Spleen (tissue), 11 donors: Measurements from ENCODE around the gene TRPM1. TPM values are rescaled to one million over a fixed set of nuclear protein-coding genes. Genes with fewer than 3 reads are reported as not detected.
A peak's percentile ranks its signal among the peaks of the same experiment; 100 is the strongest.

Experiments
- DNase-seq: peaks from one replicate; pipeline ENCODE4 v3.0.0-alpha.2; 2020
- H3K27ac ChIP-seq, 8 donors: fragments of 200-600 bp; sonication (generic) in 7 of 8; 1 replicate in 4 of 8; 2 replicates in 4 of 8; pipeline versions ENCODE4 v1.5.0 to v1.8.0; 2016 to 2021; ENCODE audit warnings: inconsistent platforms in 4 of 8, mild to moderate bottlenecking in 4 of 8, moderate library complexity in 1 of 8
- H3K27me3 ChIP-seq, 7 donors: fragments of 200-600 bp; sonication (generic) in 6 of 7; replicated peaks in 1 of 7; 1 replicate in 4 of 7; 2 replicates in 3 of 7; pipeline versions ENCODE4 v1.5.0 to v1.8.0; 2016 to 2021; ENCODE audit warnings: inconsistent platforms in 3 of 7, mild to moderate bottlenecking in 1 of 7
- H3K36me3 ChIP-seq, 6 donors: fragments of 200-600 bp; sonication (generic) in 5 of 6; 1 replicate in 4 of 6; 2 replicates in 2 of 6; pipeline versions ENCODE4 v1.5.0 to v1.8.0; 2016 to 2021; ENCODE audit warnings: inconsistent platforms in 2 of 6
- H3K4me1 ChIP-seq, 6 donors: fragments of 200-600 bp; sonication (generic) in 5 of 6; 1 replicate in 3 of 6; 2 replicates in 3 of 6; pipeline versions ENCODE4 v1.5.0 to v1.8.0; 2016 to 2021; ENCODE audit warnings: inconsistent platforms in 3 of 6
- H3K4me3 ChIP-seq, 8 donors: fragments of 200-600 bp; sonication (generic) in 7 of 8; 1 replicate in 4 of 8; 2 replicates in 4 of 8; pipeline versions ENCODE4 v1.5.0 to v1.8.0; 2016 to 2021; ENCODE audit warnings: inconsistent platforms in 4 of 8, mild to moderate bottlenecking in 4 of 8, moderate library complexity in 2 of 8
- H3K9me3 ChIP-seq, 8 donors: fragments of 200-600 bp; sonication (generic) in 7 of 8; 1 replicate in 4 of 8; 2 replicates in 4 of 8; pipeline versions ENCODE4 v1.5.0 to v1.8.0; 2016 to 2021; ENCODE audit warnings: inconsistent platforms in 4 of 8
- POLR2A ChIP-seq, 3 donors: fragments of 450-650 bp; IDR thresholded peaks; one replicate each; pipeline ENCODE4 v1.5.1; 2017; ENCODE audit warnings: antibody characterized with exemption in 3 of 3, mild to moderate bottlenecking in 1 of 3
- POLR2AphosphoS5 ChIP-seq, 3 donors: sonication (generic); formaldehyde crosslinking; IDR thresholded peaks; one replicate each; pipeline ENCODE4 v1.5.1; 2017; ENCODE audit warnings: antibody characterized with exemption in 3 of 3
- WGBS, 5 donors: extraction: QIAGEN DNeasy Blood & Tissue Kit in 3 of 5; methylation state at CpG; one replicate each; pipeline versions ENCODE4 v1.1.5 to v1.1.7; 2013 to 2018; 5-methylcytosine and 5-hydroxymethylcytosine counted together
- intact Hi-C: fragments of 100-400 bp; cut with DNase I; formaldehyde crosslinking; loops from one replicate; pipeline ENCODE4 v1.15.0; 2023; ENCODE audit warnings: low total_unique reads
- polyA plus RNA-seq, 3 donors: library from polyadenylated mRNA; stranded (reverse); fragments of 200-250 nt; gene quantifications; one replicate each; pipeline ENCODE4 v1.2.1, GENCODE V29; 2013
- total RNA-seq, 7 donors: library from RNA; depleted of rRNA in 3 of 7; stranded (reverse); fragments of >200 nt in 3 of 7; fragmentation: NEBNext Ultra II Directional in 4 of 7; extraction: Animal tissue kit (Norgen Biotek cat#: 25700) in 4 of 7; gene quantifications; one replicate each; pipeline versions ENCODE4 v1.1.0 to v1.2.1, GENCODE V29; 2016 to 2021
- TF ChIP-seq, protein P1 (sequence below), 11 experiments: fragments of 200-600 bp in 7 of 11; fragments of 450-650 bp in 4 of 11; sonication (generic) in 4 of 11; IDR thresholded peaks in 8 of 11; conservative IDR thresholded peaks in 3 of 11; 1 replicate in 7 of 11; 2 replicates in 4 of 11; pipeline versions ENCODE4 v1.4.0 to v1.8.0; 2016 to 2021; ENCODE audit warnings: antibody characterized with exemption in 11 of 11, inconsistent platforms in 4 of 11, mild to moderate bottlenecking in 1 of 11
- donor health status: healthy with polysubstance abuse.
- donor health status: DM: no; HTN: no; CAD: no; lungs with moderate emphysema.
- donor health status: DM: no; HTN: no; CAD: no.
- donor health status: Bipolar disorder and iron deficiency.
- donor health status: healthy.
- donor health status: DM: no; HTN: no; CAD: no.
- donor health status: DM: yes; HTN: yes; CAD: no.

TRPM1 gene
- total and polyA plus RNA-seq, 10 donors = 0.06 to 0.42 TPM; not detected in 8

DNA sequence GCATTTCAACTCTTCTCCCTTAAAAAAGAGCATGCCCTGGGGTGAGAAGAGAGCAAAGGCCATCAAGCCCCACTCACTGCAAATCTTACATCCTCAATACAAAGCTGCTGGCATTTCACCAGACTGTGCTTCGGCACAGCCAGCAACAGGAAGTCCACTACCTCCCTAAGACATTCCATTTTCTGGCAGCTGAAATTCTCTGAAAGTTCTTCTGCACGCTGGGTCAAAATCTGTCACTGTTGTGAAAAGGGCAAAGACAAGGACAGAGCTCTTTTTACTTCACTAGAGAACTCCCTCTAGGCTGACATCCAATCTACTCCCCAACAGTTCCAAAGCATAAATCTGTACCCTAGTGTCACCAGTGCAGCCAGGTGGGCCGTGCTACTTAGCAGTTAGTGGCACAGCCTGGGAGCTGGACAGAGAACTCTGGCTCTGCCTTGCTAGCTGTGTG is 116.4 kb downstream of the TRPM1 start:
- Histone ChIP-seq H3K9me3 (no peaks in the 10 kb centered on the region), H3K4me1 (peaks cover 5 to 100% (median 91%) of the 10 kb centered on the region in 6 donors), H3K36me3 (peaks cover 0 to 83% (median 15%) of the 10 kb centered on the region in 6 donors), H3K4me3 (peak overlapping the region in 2 of 8 donors; percentile 15 to 36), H3K27ac (peak overlapping the region in 7 of 8 donors; percentile 30 to 78 (median 64)), H3K27me3 (no peaks in the 10 kb centered on the region)
- 39 to 50% (median 44%) methylated on average over 3 of the region's 3 CpGs for WGBS, 5 donors
- TF ChIP-seq POLR2AphosphoS5 (IDR thresholded peaks at IDR 0.05) = peak in 2 of 3 donors; percentile 11 to 26
- TF ChIP-seq, protein P1, sequence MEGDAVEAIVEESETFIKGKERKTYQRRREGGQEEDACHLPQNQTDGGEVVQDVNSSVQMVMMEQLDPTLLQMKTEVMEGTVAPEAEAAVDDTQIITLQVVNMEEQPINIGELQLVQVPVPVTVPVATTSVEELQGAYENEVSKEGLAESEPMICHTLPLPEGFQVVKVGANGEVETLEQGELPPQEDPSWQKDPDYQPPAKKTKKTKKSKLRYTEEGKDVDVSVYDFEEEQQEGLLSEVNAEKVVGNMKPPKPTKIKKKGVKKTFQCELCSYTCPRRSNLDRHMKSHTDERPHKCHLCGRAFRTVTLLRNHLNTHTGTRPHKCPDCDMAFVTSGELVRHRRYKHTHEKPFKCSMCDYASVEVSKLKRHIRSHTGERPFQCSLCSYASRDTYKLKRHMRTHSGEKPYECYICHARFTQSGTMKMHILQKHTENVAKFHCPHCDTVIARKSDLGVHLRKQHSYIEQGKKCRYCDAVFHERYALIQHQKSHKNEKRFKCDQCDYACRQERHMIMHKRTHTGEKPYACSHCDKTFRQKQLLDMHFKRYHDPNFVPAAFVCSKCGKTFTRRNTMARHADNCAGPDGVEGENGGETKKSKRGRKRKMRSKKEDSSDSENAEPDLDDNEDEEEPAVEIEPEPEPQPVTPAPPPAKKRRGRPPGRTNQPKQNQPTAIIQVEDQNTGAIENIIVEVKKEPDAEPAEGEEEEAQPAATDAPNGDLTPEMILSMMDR (IDR thresholded peaks at IDR 0.05 in 8 of 11, conservative IDR thresholded peaks at IDR 0.05 in 3 of 11) = no peak
- intact Hi-C loops = loop anchor here (10.0 kb wide), 1 partner anchor 140 kb away; no protein-coding TSS in a partner anchor
- DNase-seq = no peak

GRCh38 chr15:30984542-30984941 is 117.0 kb downstream of the TRPM1 start:
- Histone ChIP-seq H3K27me3 (no peaks in the 10 kb centered on the region), H3K27ac (peak overlapping the region in 7 of 8 donors; percentile 30 to 78 (median 64)), H3K36me3 (peaks cover 0 to 89% (median 15%) of the 10 kb centered on the region in 6 donors), H3K4me1 (peaks cover 2 to 100% (median 91%) of the 10 kb centered on the region in 6 donors), H3K4me3 (peak overlapping the region in 3 of 8 donors; percentile 2 to 36 (median 15)), H3K9me3 (no peaks in the 10 kb centered on the region)
- 51 to 71% (median 59%) methylated on average over 6 of the region's 6 CpGs for WGBS, 5 donors
- no peak for DNase-seq
- intact Hi-C loops = loop anchor here (5.0 to 10.0 kb wide), 2 partner anchors 37 to 140 kb away; no protein-coding TSS in a partner anchor
- TF ChIP-seq POLR2AphosphoS5 (IDR thresholded peaks at IDR 0.05) (no peak), POLR2A (IDR thresholded peaks at IDR 0.05) (no peak)
- TF ChIP-seq, protein P1 (IDR thresholded peaks at IDR 0.05 in 8 of 11, conservative IDR thresholded peaks at IDR 0.05 in 3 of 11) = no peak

DNA sequence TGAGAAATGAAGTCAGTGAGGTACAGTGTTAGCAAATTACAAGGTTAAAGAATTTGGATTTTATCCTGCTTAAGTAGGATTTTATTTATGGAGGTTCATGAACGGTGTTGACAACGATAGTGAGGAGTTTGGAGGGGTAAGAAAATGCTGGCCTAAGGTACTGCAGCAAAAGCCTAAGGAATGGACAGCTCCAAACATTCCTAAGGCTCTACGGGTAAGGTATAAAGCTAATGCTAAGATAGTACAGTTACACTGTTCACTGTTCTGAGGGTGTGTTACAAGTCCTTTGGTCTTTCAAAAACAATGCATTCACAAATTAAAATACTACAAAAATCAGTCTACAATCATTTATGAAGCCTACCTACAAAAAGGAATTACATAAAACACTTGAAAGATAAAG is 117.4 kb downstream of the TRPM1 start:
- intact Hi-C loops = loop anchor here (5.0 to 10.0 kb wide), 2 partner anchors 37 to 141 kb away; no protein-coding TSS in a partner anchor
- Histone ChIP-seq H3K9me3 (no peaks in the 10 kb centered on the region), H3K27ac (peak overlapping the region in 5 of 8 donors; percentile 64 to 78 (median 67)), H3K4me3 (peak overlapping the region in 3 of 8 donors; percentile 2 to 36 (median 15)), H3K4me1 (peaks cover 2 to 100% (median 91%) of the 10 kb centered on the region in 6 donors), H3K36me3 (peaks cover 0 to 89% (median 15%) of the 10 kb centered on the region in 6 donors), H3K27me3 (no peaks in the 10 kb centered on the region)
- DNase-seq = no peak
- TF ChIP-seq POLR2A (IDR thresholded peaks at IDR 0.05) (no peak), POLR2AphosphoS5 (IDR thresholded peaks at IDR 0.05) (no peak)
- TF ChIP-seq, protein P1 (IDR thresholded peaks at IDR 0.05 in 8 of 11, conservative IDR thresholded peaks at IDR 0.05 in 3 of 11) = no peak
- 83 to 94% (median 93%) methylated on average over 3 of the region's 3 CpGs for WGBS, 5 donors

DNA sequence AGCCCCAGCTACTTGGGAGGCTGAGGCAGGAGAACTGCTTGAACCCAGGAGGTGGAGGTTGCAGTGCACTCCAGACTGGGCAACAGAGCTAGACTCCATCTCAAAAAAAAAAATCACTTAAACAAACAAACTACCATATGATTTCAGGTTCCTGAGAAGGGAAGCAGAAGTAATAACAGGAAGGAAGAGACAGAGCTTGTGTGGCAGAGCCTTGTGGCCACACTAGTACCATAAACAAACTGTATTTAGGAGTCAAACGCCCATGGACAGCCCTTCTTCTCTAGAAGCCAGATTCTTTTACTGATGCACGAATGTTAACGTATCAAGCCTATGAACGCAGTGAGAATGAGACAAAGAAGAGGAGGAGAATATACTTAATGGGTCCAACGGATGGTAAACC is 122.1 kb downstream of the TRPM1 start:
- H3K27ac ChIP-seq = peak overlapping the region in 7 of 8 donors; percentile 35 to 81 (median 67)
- TF ChIP-seq, protein P1 (IDR thresholded peaks at IDR 0.05 in 8 of 11, conservative IDR thresholded peaks at IDR 0.05 in 3 of 11) = no peak
- TF ChIP-seq POLR2AphosphoS5 (IDR thresholded peaks at IDR 0.05) = no peak
- no peak for TF ChIP-seq POLR2A (IDR thresholded peaks at IDR 0.05)
- 65 to 73% (median 70%) methylated on average over 5 of the region's 5 CpGs for WGBS, 5 donors

More for the DNA sequence above, 122.1 kb downstream of the TRPM1 start:
- H3K27me3 ChIP-seq = no peaks in the 10 kb centered on the region
- no peaks in the 10 kb centered on the region for H3K9me3 ChIP-seq
- H3K36me3 ChIP-seq = peaks cover 0 to 79% (median 13%) of the 10 kb centered on the region in 6 donors
- intact Hi-C loops = no loop called here
- DNase-seq = no peak
- H3K4me3 ChIP-seq = peak overlapping the region in 1 of 8 donors; percentile 41
- H3K4me1 ChIP-seq = peaks cover 0 to 100% (median 70%) of the 10 kb centered on the region in 6 donors
